Measurements from ENCODE around the gene ANP32A.

DNA sequence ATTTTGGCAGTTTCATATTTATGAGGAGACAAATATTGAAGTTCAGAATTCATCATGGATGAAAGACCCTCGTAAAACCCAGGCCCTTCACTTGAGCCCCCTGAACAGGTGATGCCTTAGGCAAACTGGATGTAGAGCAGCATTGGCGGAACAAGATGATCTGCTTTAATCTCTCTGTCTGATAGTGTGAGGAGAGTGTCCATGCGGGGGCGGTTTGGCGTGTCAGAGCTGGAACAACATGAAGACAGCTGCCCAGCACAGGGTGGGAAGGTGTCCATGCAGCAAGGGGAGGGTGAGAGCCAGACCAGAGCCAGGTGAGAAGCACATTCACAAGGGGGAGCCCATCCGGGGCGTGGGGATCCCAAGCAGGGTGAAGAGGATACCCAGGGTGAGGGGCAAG, 31.8 kb upstream of the ANP32A start:
- no peak for TF ChIP-seq CTCF (IDR thresholded peaks at IDR 0.05)
- no peak for TF ChIP-seq POLR2A (IDR thresholded peaks at IDR 0.05)
